K562 (cell line): ENCODE measurements around the gene STIM1. TPM values are rescaled to one million over a fixed set of nuclear protein-coding genes. Genes with fewer than 3 reads are reported as not detected.
A peak's percentile ranks its signal among the peaks of the same experiment; 100 is the strongest.

Experiments used
- ATAC-seq: fragments of 200-7000 bp; cut with Tn5 transposase; 3 replicates; pipeline ENCODE4 v1.9.1; 2020; ENCODE audit warnings: moderate library complexity
- BruUV-seq: library from RNA; stranded (reverse); fragments of 400-500 nt; replicated peaks from 2 replicates; lab custom pipeline; 2021; lab: Mats Ljungman, UMichigan
- CTCF ChIA-PET: fragments of 300-600 bp; formaldehyde crosslinking; extraction: SDS; loops from one replicate; lab custom pipeline; 2021; ENCODE audit warnings: low intra/inter-chr PET ratio; lab: Yijun Ruan, JAX
- POLR2A ChIA-PET: fragments of 300-600, 350-650 bp; sonication (Branson Sonifier 250); formaldehyde crosslinking; extraction: SDS; loops from one replicate; lab custom pipeline; 2021; ENCODE audit warnings: antibody characterized with exemption, inconsistent platforms; lab: Yijun Ruan, JAX
- DNase-seq, 4 experiments: peaks; one replicate each; pipeline versions ENCODE4 v3.0.0 to v3.0.0-alpha.2; 2011 to 2018; ENCODE audit warnings: low spot score in 3 of 4, mixed read lengths in 3 of 4; ENCODE audit errors: extremely low read depth in 1 of 4
- FAIRE-seq: peaks from 2 replicates; lab custom pipeline; 2011; peaks lifted over from hg19 to GRCh38; lab: Jason Lieb, UNC
- H2AFZ ChIP-seq: 2 replicates; pipeline ENCODE4 v1.6.0; 2011; ENCODE audit warnings: low read depth, low read length, control low read depth, inconsistent platforms
- H3K27ac ChIP-seq: fragments of 200-600 bp; 3 replicates; pipeline ENCODE4 v1.8.0; 2011; ENCODE audit warnings: low read depth, mild to moderate bottlenecking, control low read depth, inconsistent platforms, low read length, moderate library complexity, mixed read lengths; ENCODE audit errors: extremely low read depth
- H3K27me3 ChIP-seq, 2 experiments: fragments of 300-600 bp in 1 of 2; 2 replicates in 1 of 2; 3 replicates in 1 of 2; pipeline versions ENCODE4 v1.6.0 to v1.8.0; 2011; ENCODE audit warnings: inconsistent platforms in 2 of 2, low read length in 2 of 2, mild to moderate bottlenecking in 1 of 2, mixed read lengths in 1 of 2, moderate library complexity in 1 of 2; ENCODE audit not compliant: control insufficient read depth in 2 of 2, insufficient read depth in 2 of 2
- H3K36me3 ChIP-seq: fragments of 300-600 bp; 3 replicates; pipeline ENCODE4 v1.8.0; 2011; ENCODE audit warnings: mild to moderate bottlenecking, low read length, inconsistent platforms; ENCODE audit not compliant: control insufficient read depth, insufficient read depth
- H3K4me1 ChIP-seq, 2 experiments: fragments of 200-600 bp in 1 of 2; replicated peaks in 1 of 2; 2 replicates in 1 of 2; 3 replicates in 1 of 2; pipeline versions ENCODE4 v1.5.1 to v1.8.0; 2011; ENCODE audit warnings: inconsistent platforms in 2 of 2, low read length in 2 of 2, mild to moderate bottlenecking in 1 of 2, mixed read lengths in 1 of 2, moderate library complexity in 1 of 2; ENCODE audit not compliant: control insufficient read depth in 2 of 2, insufficient read depth in 2 of 2
- H3K4me2 ChIP-seq: 2 replicates; pipeline ENCODE4 v1.6.1; 2011; ENCODE audit warnings: low read length, control low read depth, inconsistent platforms, mixed read lengths; ENCODE audit not compliant: insufficient read depth
- H3K4me3 ChIP-seq: fragments of 200-600 bp; sonication (generic), shearing (Covaris generic); 2 replicates; pipeline ENCODE4 v1.5.1; 2016; ENCODE audit warnings: control low read depth, inconsistent platforms
- H3K79me2 ChIP-seq: fragments of 200-600 bp; 3 replicates; pipeline ENCODE4 v1.8.0; 2011; ENCODE audit warnings: low read length, inconsistent platforms; ENCODE audit not compliant: control insufficient read depth, insufficient read depth
- H3K9ac ChIP-seq, 2 experiments: 2 replicates each; pipeline versions ENCODE4 v1.6.0 to v1.6.1; 2011; ENCODE audit warnings: low read depth in 2 of 2, low read length in 2 of 2, control low read depth in 1 of 2, inconsistent platforms in 1 of 2, mild to moderate bottlenecking in 1 of 2, mixed read lengths in 1 of 2; ENCODE audit not compliant: insufficient read depth in 1 of 2
- H3K9me1 ChIP-seq: one replicate; pipeline ENCODE4 v1.6.0; 2011; ENCODE audit warnings: inconsistent platforms, mild to moderate bottlenecking, low read length, moderate library complexity; ENCODE audit not compliant: control insufficient read depth, insufficient read depth
- H3K9me3 ChIP-seq: replicated peaks from 2 replicates; pipeline ENCODE4 v1.5.1; 2011; ENCODE audit warnings: low read depth, low read length, inconsistent platforms; ENCODE audit not compliant: control insufficient read depth, insufficient read depth
- H4K20me1 ChIP-seq: replicated peaks from 2 replicates; pipeline ENCODE4 v1.6.1; 2011; ENCODE audit warnings: low read length, inconsistent platforms, mixed read lengths; ENCODE audit not compliant: control insufficient read depth, insufficient read depth
- ATF7 ChIP-seq: fragments of 450-650 bp; IDR thresholded peaks from 2 replicates; pipeline ENCODE4 v1.7.1; 2014; ENCODE audit warnings: mild to moderate bottlenecking, moderate library complexity
- CBX1 ChIP-seq: sonication (generic); IDR thresholded peaks from 2 replicates; pipeline ENCODE4 v1.6.1; 2016; ENCODE audit warnings: antibody characterized with exemption, low read depth, mild to moderate bottlenecking
- CBX5 ChIP-seq: IDR thresholded peaks from 2 replicates; pipeline ENCODE4 v1.6.1; 2014; ENCODE audit warnings: low read depth, borderline replicate concordance
- CBX8 ChIP-seq: fragments of 200-600 bp; sonication (generic); IDR thresholded peaks from 2 replicates; pipeline ENCODE4 v1.6.1; 2012; ENCODE audit warnings: borderline replicate concordance, mixed run types, low read depth, mild to moderate bottlenecking, moderate library complexity, mixed read lengths, low read length, control low read depth, inconsistent platforms; ENCODE audit not compliant: poor library complexity, severe bottlenecking; ENCODE audit errors: extremely low read depth
- CREB5 ChIP-seq: fragments of 250-450 bp; sonication (Bioruptor Pico); IDR thresholded peaks from 2 replicates; pipeline ENCODE4 v1.5.0; 2020; ENCODE audit warnings: mild to moderate bottlenecking
- EWSR1 ChIP-seq: fragments of 450-650 bp; IDR thresholded peaks from 2 replicates; pipeline ENCODE4 v1.6.1; 2018; ENCODE audit warnings: borderline replicate concordance, mild to moderate bottlenecking, low read depth, moderate library complexity; ENCODE audit not compliant: partially characterized antibody
- FOXJ3 ChIP-seq: sonication (generic); formaldehyde crosslinking; IDR thresholded peaks from 2 replicates; pipeline ENCODE4 v1.4.0; 2020; ENCODE audit warnings: mild to moderate bottlenecking, missing genetic modification reagents
- HDAC6 ChIP-seq: IDR thresholded peaks from 2 replicates; pipeline ENCODE4 v1.6.1; 2012; ENCODE audit warnings: low read depth, mild to moderate bottlenecking, control low read depth, inconsistent platforms, low read length, moderate library complexity
- HMGN3 ChIP-seq: IDR thresholded peaks from 2 replicates; pipeline ENCODE4 v1.6.1; 2011; ENCODE audit warnings: borderline replicate concordance, low read depth, mild to moderate bottlenecking, mixed read lengths, low read length; ENCODE audit not compliant: insufficient read length; ENCODE audit errors: extremely low read depth
- KLF6 ChIP-seq: fragments of 250-450 bp; sonication (Bioruptor Pico); IDR thresholded peaks from 2 replicates; pipeline ENCODE4 v1.4.0; 2020; ENCODE audit warnings: mild to moderate bottlenecking, moderate library complexity, borderline replicate concordance
- MAFF ChIP-seq: IDR thresholded peaks from 2 replicates; pipeline ENCODE4 v1.6.1; 2012; ENCODE audit warnings: low read length, improper control_type of control experiment
- NEUROD1 ChIP-seq: fragments of 150-350 bp; IDR thresholded peaks from 2 replicates; pipeline ENCODE4 v1.6.1; 2014; ENCODE audit warnings: borderline replicate concordance, low read length, low read depth; ENCODE audit not compliant: partially characterized antibody
- NFE2 ChIP-seq: IDR thresholded peaks from 2 replicates; pipeline ENCODE4 v1.6.1; 2014; ENCODE audit warnings: antibody characterized with exemption, low read depth
- POLR3G ChIP-seq: IDR thresholded peaks from 2 replicates; pipeline ENCODE4 v1.6.1; 2011; ENCODE audit not compliant: insufficient read length, insufficient replicate concordance; ENCODE audit errors: extremely low read depth
- PTTG1 ChIP-seq: fragments of 450-650 bp; IDR thresholded peaks from 2 replicates; pipeline ENCODE4 v1.6.1; 2016; ENCODE audit warnings: low read depth, mild to moderate bottlenecking, missing genetic modification characterization, missing compliant biosample characterization
- SMAD1 ChIP-seq: fragments of 150-350 bp; IDR thresholded peaks from 2 replicates; pipeline ENCODE4 v1.6.1; 2014; ENCODE audit warnings: low read length, low read depth; ENCODE audit not compliant: partially characterized antibody
- SMAD3 ChIP-seq: fragments of 450-650 bp; formaldehyde crosslinking; conservative IDR thresholded peaks from 2 replicates; pipeline ENCODE4 v1.4.0; 2020; ENCODE audit warnings: mild to moderate bottlenecking
- TGIF2 ChIP-seq: sonication (generic); formaldehyde crosslinking; IDR thresholded peaks from 2 replicates; pipeline ENCODE4 v1.8.1; 2022; ENCODE audit warnings: mild to moderate bottlenecking, missing genetic modification reagents, moderate library complexity
- ZBTB1 ChIP-seq: sonication (generic); formaldehyde crosslinking; IDR thresholded peaks from 2 replicates; pipeline ENCODE4 v1.8.1; 2023; ENCODE audit warnings: missing genetic modification reagents, low read depth, mild to moderate bottlenecking, borderline replicate concordance
- ZFP1 ChIP-seq: fragments of 450-650 bp; formaldehyde crosslinking; IDR thresholded peaks from 2 replicates; pipeline ENCODE4 v1.4.0; 2020; ENCODE audit warnings: mild to moderate bottlenecking, mixed read lengths
- ZNF23 ChIP-seq: fragments of 250-450 bp; sonication (Bioruptor Pico); IDR thresholded peaks from 2 replicates; pipeline ENCODE4 v1.4.0; 2020; ENCODE audit warnings: mild to moderate bottlenecking
- ZNF239 ChIP-seq: fragments of 250-450 bp; sonication (Bioruptor Pico); IDR thresholded peaks from 2 replicates; pipeline ENCODE4 v1.4.0; 2020; ENCODE audit warnings: mild to moderate bottlenecking
- ZNF384 ChIP-seq: IDR thresholded peaks from 2 replicates; pipeline ENCODE4 v1.6.1; 2012; ENCODE audit warnings: low read depth, low read length, improper control_type of control experiment
- ZNF444 ChIP-seq: fragments of 250-450 bp; sonication (Bioruptor Pico); IDR thresholded peaks from 2 replicates; pipeline ENCODE4 v1.4.0; 2020; ENCODE audit warnings: mild to moderate bottlenecking, moderate library complexity
- WGBS: fragments of 100-300 bp; shearing (Covaris generic); methylation state at CpG from one replicate; pipeline ENCODE4 v1.1.6; 2016; ENCODE audit warnings: low coverage, mixed read lengths; ENCODE audit not compliant: insufficient coverage; ENCODE audit errors: missing lambda C conversion rate; 5-methylcytosine and 5-hydroxymethylcytosine counted together
- in situ Hi-C: fragments of 300-500 bp; cut with MboI; formaldehyde crosslinking; loops from 4 replicates; pipeline ENCODE4 v1.15.0; 2018; ENCODE audit warnings: inconsistent platforms, mixed read lengths
- intact Hi-C: fragments of 100-400 bp; cut with micrococcal nuclease; formaldehyde crosslinking; loops from 2 replicates; pipeline ENCODE4 v1.14.2; 2022
- polyA plus RNA-seq, 8 experiments: library from polyadenylated mRNA; depleted of rRNA in 4 of 8; stranded (reverse) in 5 of 8; unstranded in 3 of 8; fragments of >200 nt; fragmentation: Nextera tagmentation in 2 of 8; fragmentation: Illumina TruSeq in 1 of 8; extraction: Ambion mirVana in 2 of 8; extraction: Trizol in 1 of 8; gene quantifications; 2 replicates each; pipeline versions ENCODE4 v1.2.1 to v1.2.3, GENCODE V29; 2011 to 2014; ENCODE audit warnings: inconsistent platforms in 1 of 8, missing spikeins in 1 of 8
- total RNA-seq, 7 experiments: library from RNA; depleted of rRNA in 6 of 7; stranded (reverse); fragments of >200 nt in 6 of 7; fragmentation: Illumina TruSeq in 2 of 7; extraction: Trizol in 2 of 7; gene quantifications; 2 replicates each; pipeline versions ENCODE4 v1.2.1 to v1.2.3, GENCODE V29; 2011 to 2021; ENCODE audit warnings: low replicate concordance in 1 of 7

STIM1 gene
- total and polyA plus RNA-seq, 9 of the 15 experiments (the other 6 are each of a cell fraction or from before 2014, with no cell fraction given): 7.7 to 50.5 (median 22.5) TPM

- TF ChIP-seq ZFP1: no peak
- TF ChIP-seq ZBTB1 (CRISPR knock-in tag): no peak
- no peak for TF ChIP-seq NEUROD1
- TF ChIP-seq POLR3G: no peak
- no peak for TF ChIP-seq NFE2
- TF ChIP-seq TGIF2 (CRISPR knock-in tag): no peak
- no peak for TF ChIP-seq CBX1
- no peak for TF ChIP-seq EWSR1
- TF ChIP-seq HMGN3: no peak
- TF ChIP-seq CBX8: no peak
- TF ChIP-seq PTTG1 (tag): no peak
- no peak for TF ChIP-seq SMAD3 (CRISPR knock-in tag)
- TF ChIP-seq, all 486 proteins: peak for 0
Observed at GRCh38 chr11:3843326-3843725, 12.1 kb upstream of the STIM1 start (continued).

DNA sequence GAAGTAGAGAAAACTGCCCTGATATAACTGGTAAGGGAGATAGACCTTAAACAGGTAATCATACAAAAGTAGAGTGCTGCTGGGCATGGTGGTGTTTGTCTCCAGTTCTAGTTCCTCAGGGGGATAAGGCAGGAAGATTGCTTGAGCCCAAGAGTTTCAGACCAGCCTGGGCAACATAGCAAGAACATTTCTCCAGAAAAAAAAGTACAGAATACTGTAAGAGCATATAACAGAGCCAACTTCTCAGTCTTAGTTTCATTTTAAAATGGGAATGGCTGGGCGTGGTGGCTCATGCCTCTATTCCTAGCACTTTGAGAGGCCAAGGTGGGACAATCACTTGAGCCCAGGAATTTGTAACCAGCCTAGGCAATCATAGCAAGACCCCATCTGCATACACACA, 10.2 kb upstream of the STIM1 start:
- Histone ChIP-seq H3K27ac (no peak overlapping the region), H3K27me3 (no peaks in the 10 kb centered on the region), H2AFZ (0 out of 2 replicates have a peak overlapping the region, but pooled peaks have one; percentile 52), H3K9ac (no peak overlapping the region), H3K4me2 (no peak overlapping the region), H3K36me3 (no peaks in the 10 kb centered on the region), H4K20me1 (no peaks in the 10 kb centered on the region), H3K9me1 (no peaks in the 10 kb centered on the region), H3K79me2 (peaks cover 9% of the 10 kb centered on the region), H3K4me3 (no peak overlapping the region), H3K4me1 (peaks cover 6 to 25% of the 10 kb centered on the region in 2 experiments), H3K9me3 (no peaks in the 10 kb centered on the region)
- intact Hi-C loops: no loop called here
- no TSS peak for BruUV-seq
- in situ Hi-C loops: loop anchor here (5.0 kb wide), 1 partner anchor 227 kb away; no protein-coding TSS in a partner anchor
- DNase-seq (no peak), FAIRE-seq (no peak), ATAC-seq (no peak)
- POLR2A ChIA-PET: interaction anchor here (2.5 kb wide), 1 partner anchor 10 kb away, joined by 8 read pairs; no protein-coding TSS in a partner anchor
- CTCF ChIA-PET: no interaction called here
- 86% methylated on average over 1 of the region's 1 CpG for WGBS
- no peak for TF ChIP-seq CREB5 (CRISPR knock-in tag)
- TF ChIP-seq KLF6 (CRISPR knock-in tag): no peak
- no peak for TF ChIP-seq ZNF384
- no peak for TF ChIP-seq ATF7
- no peak for TF ChIP-seq SMAD1
- TF ChIP-seq CBX5: no peak
- TF ChIP-seq ZNF239: no peak
- no peak for TF ChIP-seq FOXJ3
- no peak for TF ChIP-seq MAFF
- TF ChIP-seq ZNF444: no peak
- TF ChIP-seq HDAC6: no peak
- TF ChIP-seq ZNF23 (CRISPR knock-in tag): no peak
